HG03354 (cell line): ENCODE measurements around the gene ULK4.
A peak's percentile ranks its signal among the peaks of the same experiment; 100 is the strongest.

Experiments used
- ATAC-seq: cut with Tn5 transposase; IDR thresholded peaks from one replicate; pipeline ENCODE4 v1.9.1; 2021; ENCODE audit warnings: mild to moderate bottlenecking; ENCODE audit not compliant: unreplicated experiment, poor library complexity, severe bottlenecking

The ULK4 gene

DNA sequence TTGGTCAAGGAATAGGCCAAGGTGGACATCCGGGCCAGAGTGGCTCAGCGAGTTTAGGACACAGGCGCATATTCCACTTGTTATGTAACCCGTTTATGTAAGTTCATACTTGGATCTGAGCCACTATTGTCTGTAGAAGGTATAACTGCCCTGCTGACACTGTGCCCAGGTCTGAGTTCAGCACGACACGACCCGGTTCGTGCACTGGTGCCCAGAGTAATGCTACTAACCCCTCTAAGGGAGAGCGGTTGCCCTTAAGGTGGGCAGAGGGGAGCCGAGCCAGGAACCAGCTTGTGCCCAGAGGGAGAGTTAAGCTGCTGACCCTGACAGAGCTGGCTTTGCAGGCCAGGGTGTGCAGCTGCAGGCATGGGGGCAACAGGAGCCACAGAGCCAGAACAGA lies 1.9 kb upstream of the ULK4 start:
- no peak for ATAC-seq

DNA sequence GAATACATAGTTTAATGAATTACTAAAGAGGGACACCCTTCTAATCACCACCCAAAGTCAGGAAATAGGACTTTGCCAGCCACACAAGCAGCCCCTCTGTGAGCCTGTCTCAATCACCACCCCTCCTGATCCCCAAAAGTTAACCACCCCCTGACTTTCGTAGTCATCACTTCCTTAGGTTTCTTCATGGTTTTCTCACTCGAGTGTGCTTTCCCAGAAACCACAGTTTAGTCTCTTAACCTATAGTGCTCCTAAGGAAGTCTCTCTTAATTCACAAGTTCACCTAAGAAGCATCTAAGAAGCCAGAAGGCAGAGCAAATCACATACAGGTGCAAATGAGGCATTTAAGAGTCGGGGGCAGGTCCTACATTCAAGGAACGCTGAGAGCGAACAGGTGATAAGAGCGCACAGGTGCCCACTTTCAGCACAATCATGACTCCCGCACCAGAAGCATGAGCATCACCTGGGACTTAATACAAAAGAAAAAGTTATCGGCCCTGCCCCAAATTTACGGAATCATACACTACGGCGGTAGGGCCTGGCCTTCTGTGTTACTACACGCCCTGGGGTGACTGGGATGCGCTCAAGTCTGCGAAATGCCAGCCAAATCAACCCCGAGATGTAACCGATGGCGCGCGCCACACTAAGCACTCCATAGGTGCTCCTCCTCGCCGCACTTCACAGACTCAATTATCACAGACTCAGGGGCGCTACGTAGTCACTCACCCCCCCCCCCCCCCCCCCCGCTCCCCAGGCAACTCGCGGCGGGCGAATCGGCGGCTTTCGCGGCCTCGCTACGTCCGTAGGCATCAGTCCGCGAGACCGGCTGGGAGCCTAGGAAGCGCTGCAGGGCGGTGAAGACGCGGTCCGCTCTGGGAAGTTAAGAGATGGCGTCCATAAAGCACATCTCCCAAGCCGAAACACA lies 815 bp downstream of the ULK4 start:
- ATAC-seq = peak; percentile 22

DNA sequence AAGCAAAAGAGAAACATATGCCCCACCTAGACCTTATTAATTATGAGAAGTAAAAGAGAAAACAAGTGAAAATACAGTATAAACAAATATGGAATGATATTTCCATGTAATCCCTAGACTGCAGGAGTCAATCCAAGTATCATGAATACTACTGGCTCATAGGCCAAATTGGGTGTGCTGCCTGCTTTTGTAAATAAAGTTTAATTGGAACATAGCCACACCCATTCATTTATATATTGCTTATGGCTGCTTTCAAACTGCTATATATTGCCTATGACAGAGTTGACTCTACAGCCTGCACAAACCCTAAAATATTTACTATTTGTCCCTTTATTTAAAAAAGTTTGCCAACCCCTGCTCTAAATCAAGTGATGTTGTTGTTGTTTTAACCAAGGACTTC lies 5.3 kb downstream of the ULK4 start:
- ATAC-seq = no peak

DNA sequence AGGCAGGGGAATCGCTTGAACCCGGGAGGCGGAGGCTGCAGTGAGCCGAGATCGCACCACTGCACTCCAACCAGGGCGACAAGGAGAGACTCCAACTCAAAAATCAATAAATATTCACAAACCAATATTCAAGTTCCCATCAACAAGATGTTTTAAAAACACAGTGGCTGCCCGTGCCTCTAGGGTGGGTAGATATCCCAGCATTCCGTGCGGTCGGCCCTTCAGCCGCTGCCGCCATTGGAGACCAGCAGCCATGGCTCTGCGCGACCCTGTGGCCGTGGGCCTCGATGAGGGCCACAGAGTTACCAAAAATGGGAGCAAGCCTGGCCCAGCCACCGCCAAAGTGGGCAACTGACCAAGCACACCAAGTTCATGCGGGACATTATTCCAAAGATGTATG lies 6.7 kb downstream of the ULK4 start:
- ATAC-seq = no peak

DNA sequence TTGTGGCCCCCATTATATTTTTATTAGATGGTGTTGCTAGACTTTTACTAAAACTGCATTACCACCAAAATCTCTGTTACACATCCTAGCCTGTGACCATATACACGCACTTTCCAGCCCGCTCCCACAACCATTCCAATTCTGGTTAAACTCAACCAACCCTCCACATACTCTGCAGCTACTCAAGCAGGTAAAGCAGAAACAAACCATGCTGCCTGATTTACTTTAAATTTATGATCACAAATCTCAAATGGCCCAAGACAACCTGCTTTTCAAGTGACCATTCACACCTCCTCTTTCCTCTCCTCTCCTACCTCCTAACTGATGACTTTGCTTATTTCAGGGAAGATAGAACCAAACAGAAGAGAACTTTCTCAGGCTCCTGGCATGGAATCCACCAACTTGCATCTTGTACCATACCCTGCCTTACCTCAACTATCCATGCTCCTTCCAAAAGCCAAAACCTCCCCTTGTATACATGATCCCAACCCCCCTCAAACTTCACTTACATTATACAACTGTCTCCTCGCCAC lies 18.5 kb downstream of the ULK4 start:
- ATAC-seq = no peak

DNA sequence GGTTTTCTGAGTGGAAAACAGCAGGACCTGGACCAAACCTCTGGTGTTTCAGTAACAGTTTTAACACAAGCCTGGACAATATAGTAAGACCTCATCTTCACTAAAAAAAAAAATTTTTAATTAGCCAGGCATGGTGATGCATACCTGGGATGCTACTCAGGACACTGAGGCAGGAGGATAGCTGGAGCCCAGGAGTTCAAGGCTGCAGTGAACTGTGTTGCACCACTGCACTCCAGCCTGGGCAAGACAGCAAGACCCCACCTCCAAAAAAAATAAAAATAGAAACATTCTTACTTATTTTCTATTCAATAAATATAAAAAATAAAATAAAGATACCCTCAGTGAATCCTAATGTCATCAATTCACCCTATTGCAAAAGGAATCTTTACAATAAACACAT lies 21.5 kb downstream of the ULK4 start:
- ATAC-seq = no peak

DNA sequence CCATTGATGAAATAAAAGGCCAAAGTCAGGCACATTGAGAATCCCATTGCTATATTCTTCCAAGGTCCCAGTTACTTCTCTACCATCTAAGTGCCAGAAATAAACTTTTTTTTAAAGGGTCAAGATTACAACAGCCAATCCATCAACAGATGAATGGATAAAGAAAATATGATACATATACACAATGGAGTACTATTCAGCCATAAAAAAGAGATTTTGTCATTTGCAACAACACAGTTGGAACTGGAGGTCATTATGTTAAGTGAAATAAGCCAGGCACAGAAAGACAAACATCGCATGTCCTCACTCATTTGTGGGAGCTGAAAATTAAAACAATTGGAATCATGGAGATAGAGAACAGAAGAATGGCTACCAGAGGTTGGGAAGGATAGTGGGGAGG lies 25.5 kb downstream of the ULK4 start:
- ATAC-seq = no peak

DNA sequence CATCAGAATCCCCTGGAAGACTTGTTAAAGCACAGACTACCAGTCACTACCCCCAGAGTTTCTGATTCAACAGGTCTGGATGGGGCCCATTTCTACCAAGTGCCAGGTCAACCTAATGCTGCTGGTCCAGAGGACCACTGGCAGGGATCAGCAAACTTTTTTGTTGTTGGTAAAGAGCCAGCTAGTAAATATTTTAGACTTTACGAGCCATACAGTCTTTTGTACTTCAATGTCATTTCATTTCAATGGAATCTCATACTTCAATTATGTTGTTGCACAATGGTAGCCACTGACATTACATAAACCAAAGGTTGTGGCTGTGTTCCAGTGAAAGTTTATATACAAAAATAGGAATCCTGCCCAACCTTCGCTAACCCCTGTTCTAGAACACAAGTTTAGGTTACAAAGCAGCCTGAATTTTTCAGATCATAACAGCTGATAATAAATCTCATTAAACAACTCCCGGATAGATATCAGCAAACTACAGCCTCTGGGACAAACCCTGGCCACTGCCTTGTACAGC lies 28.7 kb downstream of the ULK4 start:
- no peak for ATAC-seq

DNA sequence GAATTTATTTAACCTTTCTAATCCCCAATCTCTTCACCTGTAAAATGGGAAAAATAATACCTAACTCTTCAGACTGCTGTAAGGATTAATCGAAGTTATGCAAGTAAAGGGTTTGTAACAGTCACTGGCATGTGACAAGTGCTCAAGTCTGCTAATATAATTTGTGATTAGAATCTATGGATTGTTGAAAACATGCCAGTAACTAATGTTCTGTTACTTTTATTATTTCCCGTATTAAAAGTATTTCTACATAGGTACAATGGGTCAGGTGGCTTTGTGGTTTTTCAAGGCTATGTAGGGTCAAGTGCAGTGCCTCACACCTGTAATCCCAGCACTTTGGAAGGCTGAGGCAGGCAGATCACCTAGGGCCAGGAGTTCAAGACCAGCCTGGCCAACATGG lies 29.4 kb downstream of the ULK4 start:
- ATAC-seq = no peak

DNA sequence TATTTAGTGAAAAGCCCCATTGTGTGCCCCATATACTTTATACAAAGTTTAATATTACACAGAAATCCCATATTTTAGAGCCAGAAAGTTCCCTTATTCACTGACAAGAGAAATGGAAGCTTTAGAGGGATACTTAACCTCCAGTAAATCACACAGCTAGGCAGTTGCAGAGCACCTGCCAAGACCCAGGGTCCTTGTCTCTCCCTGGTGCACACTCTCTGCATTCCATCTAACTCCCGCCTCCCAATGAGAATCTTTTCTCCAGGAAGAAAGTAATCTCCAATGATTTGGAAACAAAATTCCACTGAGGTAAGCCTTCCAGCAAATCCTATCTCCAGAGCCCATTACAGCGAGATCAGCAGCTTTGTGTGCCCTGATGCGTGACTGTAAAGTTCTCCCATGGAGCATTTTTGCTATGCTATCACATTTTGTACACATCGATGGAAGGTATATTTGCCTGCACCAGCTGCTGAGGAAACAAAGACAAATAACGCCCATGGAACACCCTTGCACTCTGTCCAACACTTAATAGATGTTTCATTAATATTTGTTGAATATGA lies 41.4 kb downstream of the ULK4 start:
- no peak for ATAC-seq

DNA sequence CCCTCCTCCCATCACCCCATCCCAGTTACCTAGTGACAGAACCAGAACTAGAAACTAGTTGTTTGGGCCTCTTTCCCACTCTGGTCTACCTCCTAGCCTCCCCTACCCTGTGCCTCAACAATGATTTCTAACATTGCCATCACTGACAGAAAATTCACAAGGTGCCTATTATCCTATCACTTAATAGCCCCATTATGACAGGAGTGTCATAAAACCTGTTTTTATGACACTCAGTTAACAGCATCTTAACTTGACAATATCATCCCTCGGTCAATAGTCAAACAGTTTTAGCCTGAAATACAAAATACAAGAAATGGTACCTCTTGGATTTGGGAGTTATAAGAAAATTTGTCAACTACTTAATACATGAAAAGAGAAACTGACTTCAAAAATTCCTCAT lies 46.5 kb downstream of the ULK4 start:
- no peak for ATAC-seq

DNA sequence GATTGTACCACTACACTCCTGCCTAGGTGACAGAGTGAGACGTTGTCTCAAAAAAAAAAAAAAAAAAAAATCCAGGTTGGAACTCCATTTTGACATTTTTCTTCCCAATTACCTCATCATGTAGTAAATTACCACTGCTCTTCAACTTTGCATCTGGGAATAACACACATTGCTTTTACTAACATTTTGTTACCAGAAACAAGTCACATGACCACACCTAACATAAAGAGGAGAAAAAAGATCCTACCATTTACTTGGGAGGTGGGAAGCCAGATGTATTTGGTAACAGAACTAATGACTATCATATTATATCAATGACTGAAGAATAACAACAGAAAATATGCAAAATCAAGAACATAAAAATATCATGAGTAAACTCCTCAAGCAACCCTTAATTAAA lies 49.6 kb downstream of the ULK4 start:
- ATAC-seq = no peak

DNA sequence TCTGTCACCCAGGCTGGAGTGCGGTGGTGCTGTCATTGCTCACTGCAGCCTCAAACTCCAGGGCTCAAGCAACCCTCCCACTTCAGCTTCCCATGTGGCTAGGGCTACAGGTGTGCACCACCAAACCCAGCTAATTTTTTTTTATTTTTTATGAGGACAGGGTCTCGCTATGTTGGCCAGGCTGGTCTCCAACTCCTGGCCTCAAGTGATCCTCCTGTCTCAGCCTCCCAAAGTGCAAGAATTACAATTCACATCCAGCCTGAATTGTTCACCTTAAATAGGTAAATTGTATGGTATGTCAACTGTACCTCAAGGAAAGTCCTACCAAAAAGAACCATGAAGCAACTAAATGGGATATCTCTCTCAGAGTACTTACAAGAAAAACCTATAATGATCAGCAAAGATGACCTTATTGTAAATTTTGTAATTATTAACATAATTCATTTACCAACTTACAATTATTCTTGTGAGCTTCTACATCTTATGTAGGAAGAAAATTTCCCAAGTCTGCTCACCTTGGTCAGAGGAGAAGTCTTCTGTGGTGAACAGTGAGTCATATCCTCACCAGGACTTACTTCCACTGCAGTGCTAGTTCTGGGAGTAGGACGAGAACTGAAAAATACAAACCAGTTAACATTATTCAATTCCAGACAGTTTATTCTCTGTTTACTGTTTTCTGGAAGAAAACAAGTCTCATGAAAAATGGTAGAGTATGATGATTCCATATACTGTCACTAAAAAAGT lies 54.4 kb downstream of the ULK4 start:
- no peak for ATAC-seq

DNA sequence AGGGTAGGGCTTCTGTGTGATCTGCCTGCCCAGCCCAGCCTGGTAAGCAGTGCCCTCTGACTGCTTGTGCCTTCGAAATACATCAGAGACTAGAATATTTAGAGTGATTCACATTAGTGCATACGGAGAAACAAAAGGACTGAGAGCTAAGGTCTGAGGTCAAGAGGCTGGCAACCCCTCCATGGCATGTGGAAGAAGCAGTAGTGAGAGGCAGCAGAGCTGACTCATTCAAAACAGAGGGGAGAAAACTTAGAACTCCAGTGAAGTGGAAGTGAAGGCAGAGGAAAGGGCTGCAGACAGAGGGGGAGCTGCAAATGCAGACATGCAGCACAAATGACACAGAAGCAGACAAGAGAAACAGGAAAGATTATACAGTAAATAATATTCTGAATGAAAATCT lies 61.6 kb downstream of the ULK4 start:
- ATAC-seq = no peak

DNA sequence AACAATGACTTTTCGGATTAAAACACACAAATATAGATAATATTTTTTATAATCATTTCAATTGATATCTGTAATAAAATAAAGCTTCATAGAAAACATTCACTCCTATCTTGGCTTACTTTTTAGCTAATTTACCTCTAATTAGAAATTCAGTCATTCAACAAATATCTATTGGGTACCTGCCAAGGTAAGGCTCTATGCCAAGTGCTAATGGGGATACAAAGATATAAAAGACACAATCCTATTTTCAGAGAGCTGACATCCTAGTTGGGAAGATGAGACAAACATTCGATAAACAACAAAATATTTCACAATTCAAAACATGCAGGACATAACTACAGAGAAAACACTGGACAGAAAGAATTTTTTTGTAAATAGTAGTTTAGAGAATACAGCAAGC lies 63.3 kb downstream of the ULK4 start:
- no peak for ATAC-seq

DNA sequence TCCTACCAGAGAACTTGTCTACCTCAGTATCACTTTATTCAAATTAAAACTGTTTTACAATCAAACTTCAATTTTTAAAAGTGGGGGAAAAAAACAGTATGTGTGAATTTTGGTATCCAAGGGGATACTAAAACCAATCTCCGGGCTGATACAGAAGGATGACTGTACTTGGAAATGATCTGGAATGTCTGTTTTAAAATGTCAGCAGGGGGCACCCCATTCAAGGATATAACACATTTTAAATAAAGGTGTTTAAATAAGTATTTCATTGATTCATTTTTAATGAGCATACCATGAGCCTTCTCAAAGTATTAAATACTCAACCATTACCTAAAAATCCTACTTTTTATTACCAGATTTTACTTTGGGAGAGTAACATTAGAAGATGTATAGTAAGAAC lies 67.9 kb downstream of the ULK4 start:
- ATAC-seq = no peak

DNA sequence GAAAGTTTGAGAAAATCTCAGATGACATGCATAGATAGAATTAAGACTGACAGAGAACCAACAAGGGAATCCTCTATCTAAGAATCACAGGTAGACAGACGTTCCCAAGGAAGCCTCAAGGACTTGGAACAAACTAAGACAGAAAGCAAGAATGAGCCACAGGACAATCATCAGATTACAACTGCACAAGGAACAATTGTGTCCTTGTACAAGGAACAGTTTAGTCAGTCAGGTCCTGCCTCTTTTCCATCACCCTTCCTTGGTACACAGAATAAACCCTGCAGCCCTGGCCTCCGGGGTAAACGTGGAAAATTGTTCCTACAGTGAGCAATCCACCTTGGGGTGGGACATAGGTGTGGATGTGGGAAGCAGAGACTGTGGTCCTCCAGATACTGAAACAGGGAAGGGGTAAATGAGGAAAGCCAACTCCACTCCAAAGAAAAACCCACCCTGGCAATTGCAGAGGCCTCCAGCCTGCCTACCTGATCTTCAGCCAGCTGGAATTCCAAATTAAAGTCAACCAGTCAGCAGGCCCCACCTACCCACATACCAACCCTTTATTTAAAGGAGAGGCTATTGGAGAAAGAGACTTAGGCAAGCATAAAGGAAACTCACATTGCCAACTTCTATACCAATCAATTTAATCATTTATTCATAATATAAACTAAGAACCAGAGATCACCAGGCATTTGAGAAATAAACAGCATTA lies 73.4 kb downstream of the ULK4 start:
- no peak for ATAC-seq

DNA sequence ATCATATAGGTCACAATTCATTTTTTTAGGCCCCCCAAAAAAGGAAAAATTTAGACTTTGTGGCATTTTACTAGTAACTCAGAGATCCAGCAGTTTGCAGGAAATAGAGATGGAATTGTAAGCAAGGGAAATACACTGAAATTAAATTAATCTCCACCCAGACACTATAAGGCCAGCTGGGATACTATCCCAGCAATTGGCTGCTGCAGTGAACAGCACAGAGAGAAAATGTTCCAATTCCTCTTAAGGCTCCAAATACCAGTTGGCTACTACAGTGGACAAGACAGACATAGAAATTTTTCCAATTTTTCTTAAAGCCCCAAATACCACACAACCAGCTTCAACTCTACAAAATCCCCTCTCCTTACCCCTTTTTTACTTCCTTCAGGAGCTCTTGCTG lies 78.9 kb downstream of the ULK4 start:
- no peak for ATAC-seq

DNA sequence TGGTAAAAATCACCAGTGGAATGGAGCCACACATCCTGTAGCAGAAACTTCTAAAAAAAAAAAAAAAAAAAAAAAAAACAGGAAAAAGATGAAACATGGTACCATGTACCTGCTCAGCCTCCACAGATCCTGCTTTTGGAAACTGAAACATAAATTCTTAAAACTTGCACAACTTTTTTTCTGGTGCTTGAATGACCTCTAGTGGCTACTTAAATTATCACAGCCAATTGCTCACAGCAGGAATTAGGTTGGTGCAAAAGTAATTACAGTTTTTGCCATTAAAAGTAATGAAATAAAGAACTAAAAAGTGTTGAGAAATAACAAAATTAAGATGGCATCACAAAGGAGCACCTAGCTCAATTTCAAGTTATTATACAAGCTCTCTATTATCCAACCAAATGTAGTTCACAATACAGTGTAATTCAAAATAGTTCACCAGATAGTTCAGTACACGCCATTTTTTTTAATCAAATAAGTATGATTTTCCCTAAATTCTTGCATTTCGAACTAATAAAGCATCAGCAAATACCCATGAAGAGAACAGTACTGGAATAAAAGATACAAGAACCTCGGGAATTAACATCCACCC lies 80.6 kb downstream of the ULK4 start:
- no peak for ATAC-seq
